Measurements from ENCODE around the gene ZNF20. TPM values are rescaled to one million over a fixed set of nuclear protein-coding genes. Genes with fewer than 3 reads are reported as not detected.

The ZNF20 gene
- total and polyA plus RNA-seq, 10 of the 15 experiments (the other 5 are each of a cell fraction or from before 2014, with no cell fraction given), result 2.0 to 5.1 (median 2.6) TPM

GRCh38 chr19:12093777-12094176 lies 46.4 kb downstream of the ZNF20 start:
- ChIA-PET SMC1A (ENCODE audit: uncharacterized antibody, unreplicated experiment) (no interaction called here), CTCF (interaction anchor here (4.1 kb wide), 1 partner anchor 170 kb away, joined by 26 read pairs; the partner anchor contains the start of gene ZNF700), RAD21 (ENCODE audit: unreplicated experiment) (no interaction called here), POLR2A (interaction anchor here (0.6 kb wide), 2 partner anchors 24 to 241 kb away, joined by 5 to 7 read pairs; no protein-coding TSS in a partner anchor)
- Histone ChIP-seq H4K20me1 (ENCODE audit: control insufficient read depth, insufficient read depth) (no peaks in the 10 kb centered on the region), H3K9me3 (replicated peaks; ENCODE audit: control insufficient read depth, insufficient read depth, low read length) (peaks cover 2% of the 10 kb centered on the region; the same call in 2 of the 3 replicates), H3K4me3 (no peak overlapping the region), H2AFZ (ENCODE audit: control insufficient read depth, low read depth, low read length) (no peak overlapping the region), H3K79me2 (ENCODE audit: control insufficient read depth, insufficient read depth, low read length) (no peaks in the 10 kb centered on the region), H3K9ac (ENCODE audit: control insufficient read depth, insufficient read depth, low read length) (no peak overlapping the region), H3K4me1 (ENCODE audit: control insufficient read depth, insufficient read depth, low read length) (no peaks in the 10 kb centered on the region), H3K27ac (ENCODE audit: control insufficient read depth, insufficient read depth) (no peak overlapping the region), H3K4me2 (ENCODE audit: control insufficient read depth, insufficient read depth) (no peak overlapping the region; the same call in 1 of the 2 replicates), H3K27me3 (replicated peaks in 1 of 2; ENCODE audit: control insufficient read depth in 2 of 2, insufficient read depth in 2 of 2, low read length in 1 of 2) (no peaks in the 10 kb centered on the region), H3K36me3 (ENCODE audit: control insufficient read depth in 2 of 2, insufficient read depth in 2 of 2, low read length in 1 of 2) (no peaks in the 10 kb centered on the region)
- in situ Hi-C loops (cut with MboI) (no loop called here), intact Hi-C loops (cut with micrococcal nuclease; ENCODE audit: unreplicated experiment) (no loop called here)
- 0% methylated on average over 3 of the region's 3 CpGs for WGBS (ENCODE audit: insufficient coverage, insufficient replicate concordance, low lambda C conversion rate, missing lambda C conversion rate)
- DNase-seq (ENCODE audit: low read depth, low spot score) (peak; percentile 23), FAIRE-seq (peak; percentile 49), ATAC-seq (peak; percentile 36; the same call in 2 of the 3 replicates)
- BruUV-seq (replicated peaks), result no TSS peak
- no peak for TF ChIP-seq REST (IDR thresholded peaks at IDR 0.05; ENCODE audit: low read depth, low read length)
- TF ChIP-seq RAD51 (IDR thresholded peaks at IDR 0.05), result no peak
- no peak for TF ChIP-seq IKZF1 (conservative IDR thresholded peaks at IDR 0.05)
- peak; percentile 60 for TF ChIP-seq PKNOX1 (IDR thresholded peaks at IDR 0.05)
- TF ChIP-seq JUNB (IDR thresholded peaks at IDR 0.05), result 0 out of 2 replicates have a peak, but pooled peaks have one; percentile 8
- TF ChIP-seq HDAC2 (IDR thresholded peaks at IDR 0.05), result no peak
- no peak for TF ChIP-seq RB1 (IDR thresholded peaks at IDR 0.05; ENCODE audit: borderline replicate concordance)
- TF ChIP-seq BMI1 (IDR thresholded peaks at IDR 0.05; ENCODE audit: borderline replicate concordance), result no peak
- no peak for TF ChIP-seq ATF3 (IDR thresholded peaks at IDR 0.05; ENCODE audit: borderline replicate concordance, extremely low read depth, low read depth, low read length)
- no peak for TF ChIP-seq CBFB (IDR thresholded peaks at IDR 0.05; ENCODE audit: low read depth)
- TF ChIP-seq POLR2AphosphoS2 (IDR thresholded peaks at IDR 0.05; ENCODE audit: low read depth, low read length), result no peak
- TF ChIP-seq POU2F2 (IDR thresholded peaks at IDR 0.05; ENCODE audit: borderline replicate concordance, low read depth, low read length), result no peak
- TF ChIP-seq TCF3 (IDR thresholded peaks at IDR 0.05; ENCODE audit: borderline replicate concordance, insufficient read depth, low read depth, low read length), result no peak
- TF ChIP-seq CREB1 (IDR thresholded peaks at IDR 0.05; ENCODE audit: low read depth), result 0 out of 2 replicates have a peak, but pooled peaks have one; percentile 34
- no peak for TF ChIP-seq ATF2 (IDR thresholded peaks at IDR 0.05; ENCODE audit: low read length)

Measured in GM12878 (cell line).